ENCODE data around the gene COL9A3. TPM values are rescaled to one million over a fixed set of nuclear protein-coding genes. Genes with fewer than 3 reads are reported as not detected.
"Not testable (repeated sequence)": the region's sequence is repeated elsewhere in the genome, so short reads cannot be mapped to it uniquely, and the experiment has no call there.

Gene COL9A3
- polyA plus RNA-seq, 10 donors = 6.2 to 21.9 (median 11.0) TPM

GRCh38 chr20:62853304-62853703 is 36.5 kb downstream of the COL9A3 start:
- DNase-seq = not testable (repeated sequence)

GRCh38 chr20:62854121-62854520 is 37.3 kb downstream of the COL9A3 start:
- DNase-seq = no peak

DNA sequence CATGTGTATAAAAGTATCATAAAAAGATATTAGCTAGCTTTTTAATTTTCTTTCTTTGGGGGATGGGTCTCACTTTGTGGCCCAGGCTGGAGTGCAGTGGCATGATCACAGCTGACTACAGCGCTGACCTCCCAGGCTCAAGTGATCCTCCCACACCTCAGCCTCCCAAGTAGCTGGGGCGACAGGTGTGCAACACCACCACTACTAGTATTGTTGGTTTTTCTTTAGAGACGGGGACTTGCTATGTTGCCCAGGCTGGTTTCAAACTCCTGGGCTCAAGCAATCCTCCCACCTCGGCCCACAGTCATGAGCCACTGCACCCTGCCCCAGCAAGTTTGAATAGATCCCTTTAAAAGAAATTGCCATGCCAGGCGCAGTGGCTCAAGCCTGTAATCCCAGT is 38.3 kb downstream of the COL9A3 start:
- no peak for DNase-seq

GRCh38 chr20:62856931-62857619 is 40.2 kb downstream of the COL9A3 start:
- no peak for DNase-seq

DNA sequence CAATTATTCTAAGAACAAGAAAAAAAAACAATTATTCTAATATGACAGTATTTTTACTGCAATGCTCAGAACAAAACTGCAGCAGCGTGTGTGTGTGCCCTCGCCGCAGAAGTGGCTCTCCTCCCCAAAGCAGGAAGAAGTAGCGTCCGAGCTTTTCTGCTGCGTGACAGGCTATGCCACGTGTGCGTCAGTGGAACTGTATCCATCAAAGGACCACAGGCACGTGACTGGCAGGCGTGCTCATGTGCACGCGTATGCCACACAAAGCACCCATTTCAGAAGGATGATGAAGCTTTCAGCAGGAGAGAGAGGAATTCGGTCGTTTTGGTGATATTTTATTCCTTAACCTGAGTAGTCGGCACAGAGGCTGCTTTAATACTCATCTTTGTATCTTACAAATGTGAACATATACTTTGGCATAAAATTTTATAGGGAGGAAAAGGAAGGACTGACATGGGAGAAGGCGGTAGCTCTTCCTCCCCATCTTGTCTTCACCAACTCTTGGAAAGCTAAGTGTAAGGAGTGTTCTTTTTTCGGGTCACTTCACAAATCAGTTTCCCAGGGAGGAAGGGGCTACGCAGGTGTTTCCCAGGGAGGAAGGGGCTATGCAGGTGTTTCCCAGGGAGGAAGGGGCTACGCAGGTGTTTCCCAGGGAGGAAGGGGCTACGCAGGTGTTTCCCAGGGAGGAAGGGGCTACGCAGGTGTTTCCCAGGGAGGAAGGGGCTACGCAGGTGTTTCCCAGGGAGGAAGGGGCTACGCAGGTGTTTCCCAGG is 41.4 kb downstream of the COL9A3 start:
- DNase-seq = no peak

DNA sequence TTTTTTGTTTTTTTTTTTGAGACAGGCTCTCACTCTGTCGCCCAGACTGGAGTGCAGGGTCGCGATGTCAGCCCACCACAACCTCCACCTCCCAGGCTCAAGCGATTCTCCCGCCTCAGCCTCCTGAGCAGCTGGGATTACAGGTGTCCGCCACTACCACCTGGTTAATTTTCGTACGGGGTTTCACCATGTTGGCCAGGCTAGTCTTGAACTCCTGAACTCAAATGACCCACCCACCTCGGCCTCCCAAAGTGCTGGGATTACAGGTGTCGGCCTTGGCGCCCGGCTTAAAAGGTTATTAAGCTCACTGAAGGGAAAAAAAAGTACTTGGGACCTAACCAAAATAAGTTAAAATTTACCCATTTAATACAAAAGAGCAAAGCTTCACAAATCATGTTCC is 42.9 kb downstream of the COL9A3 start:
- DNase-seq = no peak

GRCh38 chr20:62860391-62860923 is 43.6 kb downstream of the COL9A3 start:
- DNase-seq = peak in 1 of 3 donors; percentile 64

GRCh38 chr20:62860924-62861691 is 44.3 kb downstream of the COL9A3 start:
- DNase-seq = peak in 1 of 3 donors; percentile 67

DNA sequence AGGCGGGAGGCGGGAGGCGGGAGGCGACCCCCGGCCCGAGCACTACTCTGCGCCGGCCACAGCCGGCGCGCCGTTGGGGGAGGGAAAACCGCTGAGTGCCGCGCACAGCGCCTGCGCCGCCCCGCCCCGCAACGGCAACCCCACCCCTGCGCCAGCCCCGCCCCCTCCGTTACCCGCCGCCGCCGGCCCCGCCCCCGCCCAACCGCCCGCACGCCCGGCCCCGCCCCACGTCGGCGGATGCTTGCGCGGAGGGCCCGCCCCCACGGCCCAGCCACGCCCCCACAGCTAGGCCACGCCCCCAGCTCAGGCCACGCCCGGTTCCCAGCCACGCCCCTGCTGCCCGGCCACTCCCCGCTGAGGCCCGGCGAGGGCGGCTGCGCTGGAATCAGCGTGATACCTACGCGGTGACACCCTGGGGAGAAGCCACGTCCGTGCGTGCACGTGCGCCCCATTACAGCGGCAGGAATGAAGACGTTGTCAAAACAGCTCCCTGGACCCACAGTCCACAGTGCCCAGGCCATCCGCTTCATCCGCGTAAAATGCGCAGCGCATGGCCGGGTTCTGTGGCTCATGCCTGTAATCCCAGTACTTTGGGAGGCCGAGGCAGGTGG is 45.0 kb downstream of the COL9A3 start, which contains the start of gene TCFL5:
TSS of gene TCFL5 (minus strand) at position 97 of the 611 bp plus-strand sequence. CDS start 152 bp downstream, outside the sequence.
- peak; percentile 79 to 90 (median 83) for DNase-seq

GRCh38 chr20:62864207-62864606 is 47.4 kb downstream of the COL9A3 start:
- DNase-seq = no peak

DNA sequence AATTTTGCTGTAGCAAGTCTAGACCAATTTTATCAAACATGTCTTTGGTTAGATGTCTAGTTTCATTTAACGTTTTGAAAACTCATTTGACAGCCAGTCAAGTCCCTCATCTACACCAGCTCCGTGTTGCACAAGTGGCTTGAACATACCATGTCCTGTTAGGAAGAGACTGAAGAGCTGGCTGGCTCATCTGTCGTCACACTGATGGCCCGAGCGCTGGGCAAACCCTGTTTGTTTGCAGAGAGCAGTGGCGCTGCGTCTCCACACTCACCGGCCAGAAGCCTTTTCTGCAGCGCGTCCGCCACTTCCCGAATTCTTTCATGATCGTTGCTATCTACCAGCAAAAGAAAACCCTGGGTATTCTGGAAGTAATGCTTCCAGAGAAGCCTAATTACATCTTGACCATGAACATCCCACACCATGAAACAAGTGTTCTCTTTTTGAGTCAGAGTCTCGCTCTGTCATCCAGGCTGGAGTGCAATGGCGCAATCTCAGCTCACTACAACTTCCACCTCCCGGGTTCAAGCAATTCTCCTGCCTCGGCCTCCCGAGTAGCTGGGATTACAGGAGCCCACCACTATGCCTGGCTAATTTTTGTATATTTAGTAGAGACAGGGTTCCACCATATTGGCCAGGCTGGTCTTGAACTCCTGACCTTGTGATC is 55.5 kb downstream of the COL9A3 start:
- no peak for DNase-seq

DNA sequence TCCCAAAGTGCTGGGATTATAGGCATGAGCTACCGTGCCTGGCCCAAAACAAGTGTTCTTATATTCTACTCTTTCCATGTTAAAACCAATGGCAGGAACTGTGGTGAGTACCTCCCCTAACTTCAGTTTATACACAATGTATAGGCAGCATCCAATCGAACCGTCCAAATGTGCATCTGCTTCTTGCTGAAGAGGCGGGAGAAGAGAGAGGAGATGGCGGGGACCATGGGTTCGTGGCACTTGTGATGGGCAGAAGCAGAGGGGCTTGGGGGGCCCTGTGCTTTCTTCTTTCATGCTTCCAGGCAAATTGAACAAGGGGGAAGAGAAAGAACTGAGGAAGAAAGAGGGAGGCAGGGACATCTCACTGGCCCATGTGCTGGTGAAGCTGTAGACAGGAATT is 56.0 kb downstream of the COL9A3 start:
- no peak for DNase-seq

DNA sequence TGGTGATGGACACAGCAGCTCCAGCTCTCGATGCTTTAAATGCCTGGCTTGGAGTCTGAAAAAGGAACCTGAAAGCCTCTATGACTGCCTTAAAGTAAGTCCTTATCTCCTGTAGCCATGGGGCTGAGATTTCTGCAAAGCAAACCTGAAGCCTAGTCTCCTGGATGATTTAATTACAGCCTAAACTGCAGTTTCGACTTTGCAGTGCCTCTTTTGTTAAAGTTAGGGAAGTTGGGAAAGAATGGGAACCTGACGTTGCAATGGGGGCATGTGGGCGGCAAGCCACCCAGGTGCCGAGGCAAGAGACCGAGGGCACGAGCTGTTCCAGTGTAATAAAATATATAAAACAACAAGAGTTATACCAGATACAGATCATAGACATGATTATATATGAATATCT is 56.4 kb downstream of the COL9A3 start:
- DNase-seq = no peak

DNA sequence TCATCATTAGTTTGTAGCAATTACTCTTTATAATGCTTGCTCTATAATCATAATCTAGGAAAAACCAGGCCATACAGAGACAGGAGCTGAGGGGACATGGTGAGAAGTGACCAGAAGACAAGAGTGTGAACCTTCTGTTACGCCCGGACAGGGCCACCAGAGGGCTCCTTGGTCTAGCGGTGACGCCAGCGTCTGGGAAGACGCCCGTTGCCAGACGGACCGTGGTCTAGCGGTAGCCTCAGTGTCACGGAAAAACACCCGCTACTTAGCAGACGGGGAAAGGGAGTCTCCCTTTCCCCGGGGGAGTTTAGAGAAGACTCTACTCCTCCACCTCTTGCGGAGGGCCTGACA is 56.8 kb downstream of the COL9A3 start:
- peak in 1 of 3 donors; percentile 70 for DNase-seq

- no peak for DNase-seq
Observed at GRCh38 chr20:62874964-62875344, 58.1 kb downstream of the COL9A3 start.

DNA sequence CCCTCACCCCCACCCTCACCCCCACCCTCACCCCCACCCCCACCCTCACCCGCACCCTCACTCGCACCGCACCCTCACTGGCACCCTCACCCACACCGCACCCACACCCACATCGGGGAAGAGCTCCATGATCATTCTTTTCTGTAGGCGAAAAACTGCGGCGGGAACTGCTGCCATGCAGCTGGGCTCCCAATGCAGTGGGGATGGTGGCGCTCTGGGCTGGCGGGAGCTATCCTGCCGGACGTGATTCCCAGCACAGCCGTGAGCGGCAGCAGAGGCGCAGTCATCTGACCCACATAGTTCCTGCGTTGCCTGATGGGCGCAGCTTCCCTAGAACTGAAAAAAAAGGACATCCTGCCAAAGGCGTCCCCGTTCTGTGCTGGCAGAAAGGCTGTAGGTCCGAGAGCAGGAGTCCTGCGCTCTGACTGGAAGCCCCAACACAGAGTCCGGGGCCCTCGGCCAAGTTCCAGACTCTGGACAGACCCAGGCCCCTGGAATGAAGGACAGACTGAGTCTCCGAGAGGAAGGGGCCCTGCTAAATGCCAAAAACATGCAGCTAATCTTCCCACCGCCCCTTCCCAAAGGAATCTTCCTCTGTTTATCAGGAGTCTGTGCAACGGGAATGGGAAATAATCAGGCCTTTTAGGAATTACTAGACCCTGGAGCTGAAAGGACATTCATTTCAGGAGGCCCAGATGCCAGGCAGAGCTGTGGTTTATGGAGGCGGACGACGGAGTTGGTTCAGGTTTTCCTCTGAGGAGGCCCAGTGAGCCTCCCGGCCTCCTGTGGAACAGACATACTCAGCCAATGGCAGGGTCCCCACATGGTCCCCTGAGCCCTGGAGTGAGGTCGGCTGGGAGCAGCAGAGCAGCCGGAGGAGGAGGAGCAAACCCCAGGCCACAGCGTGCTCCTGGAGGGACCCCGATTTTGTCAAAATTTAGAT is 58.8 kb downstream of the COL9A3 start:
- DNase-seq = peak; percentile 76 to 91 (median 82)

DNA sequence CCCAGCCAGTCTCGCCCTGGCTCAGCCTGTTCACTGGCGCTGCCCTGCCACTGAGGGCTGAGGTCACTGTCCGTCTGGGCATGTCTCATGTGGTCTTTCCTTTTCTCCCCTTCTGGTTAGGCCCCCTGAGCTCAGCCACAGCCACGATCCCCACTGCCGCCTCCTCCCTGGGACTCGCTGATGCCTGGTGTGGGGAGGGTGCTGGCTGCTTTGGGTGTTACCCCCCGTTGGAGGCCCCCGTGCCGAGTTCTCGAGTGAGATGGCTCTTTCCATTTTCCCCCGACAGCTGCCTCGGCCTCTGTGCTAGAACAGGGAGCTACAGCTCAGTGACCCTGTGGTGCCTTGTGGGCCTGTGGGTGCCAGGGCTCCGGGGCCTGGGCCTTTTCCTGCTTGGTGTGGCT is 59.7 kb downstream of the COL9A3 start:
- no peak for DNase-seq

DNA sequence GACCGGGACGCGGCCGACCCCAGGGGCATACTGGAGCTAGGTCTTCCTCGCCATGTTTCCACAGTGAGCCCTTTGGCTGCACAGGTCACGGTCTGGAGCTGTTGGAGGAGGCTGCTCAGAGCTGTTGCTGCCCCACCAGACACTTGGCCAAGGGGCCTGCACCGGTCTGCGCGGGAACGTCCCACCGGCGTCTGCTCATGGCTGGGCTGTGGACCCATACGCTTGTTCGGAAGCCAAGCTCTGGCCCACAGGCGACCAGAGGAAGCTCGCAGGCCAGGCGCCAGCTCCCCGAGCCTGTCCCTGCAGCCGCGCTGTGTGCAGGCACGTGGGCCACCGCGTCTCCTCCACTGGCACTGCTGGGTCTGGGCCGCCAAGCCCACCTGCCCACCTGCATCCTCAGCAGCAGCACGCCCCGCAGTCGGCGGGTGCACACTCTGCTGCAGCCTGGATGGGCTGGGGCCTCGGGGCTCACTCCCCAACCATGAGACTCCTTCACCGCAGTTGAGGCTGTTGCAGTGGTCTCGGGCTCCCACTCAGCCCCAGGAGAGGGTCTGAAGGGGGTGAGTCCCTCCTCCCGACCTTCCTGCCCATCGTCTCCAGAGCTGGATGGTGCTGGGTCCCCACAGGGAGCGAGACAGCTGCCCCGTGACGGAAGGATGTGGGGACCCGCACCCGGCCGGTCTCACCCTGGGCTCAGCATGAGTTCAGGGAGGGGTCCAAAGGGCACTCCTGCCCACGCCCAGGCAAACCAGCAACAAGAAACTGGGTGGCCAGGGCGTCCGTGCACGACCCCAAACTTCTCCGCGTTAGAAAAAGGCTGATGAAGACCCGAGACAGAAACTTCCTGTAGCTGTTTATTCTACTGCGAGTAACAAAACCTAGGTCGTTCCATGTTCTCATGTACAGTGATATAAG is 60.3 kb downstream of the COL9A3 start:
- DNase-seq = peak in 2 of 3 donors; percentile 89 to 95

All from muscle of back (tissue), 11 donors.